ENCODE data around the gene VTCN1. TPM values are rescaled to one million over a fixed set of nuclear protein-coding genes. Genes with fewer than 3 reads are reported as not detected.

Gene VTCN1
- total and polyA plus RNA-seq, 2 of the 8 experiments (the other 6 are each of a cell fraction or from before 2014, with no cell fraction given): 0.32 TPM; not detected in 1

DNA sequence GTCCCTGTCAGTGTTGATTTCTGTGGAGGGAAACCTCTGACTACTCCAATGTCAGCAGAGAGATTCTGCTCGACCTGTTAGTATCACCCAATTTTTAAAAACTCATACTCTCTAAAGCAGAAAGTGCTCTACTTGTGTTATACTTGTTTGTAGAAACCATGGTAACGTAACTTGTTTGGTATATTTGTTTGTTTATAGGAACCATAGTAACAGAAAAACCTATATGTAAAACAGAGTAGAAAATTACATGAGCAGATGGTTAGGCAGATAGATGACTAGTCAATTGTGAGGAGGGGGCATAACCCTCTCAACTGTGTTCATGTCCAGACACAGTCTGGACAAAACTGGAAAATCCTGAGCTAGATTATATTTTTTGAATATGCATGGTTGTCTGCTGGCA, 95.8 kb downstream of the VTCN1 start:
- no peak overlapping the region for H3K14ac ChIP-seq (ENCODE audit: insufficient read length)
- CTCF ChIA-PET (ENCODE audit: partially characterized antibody): interaction anchor here (0.5 to 3.0 kb wide), 4 partner anchors 14 to 300 kb away, joined by 3 to 26 read pairs (median 10); no protein-coding TSS in a partner anchor
- no peaks in the 10 kb centered on the region for H3K79me2 ChIP-seq (ENCODE audit: control insufficient read depth in 1 of 2, insufficient read depth in 2 of 2, low read length in 2 of 2)
- H3K18ac ChIP-seq (ENCODE audit: extremely low read depth, low read length): no peak overlapping the region
- FAIRE-seq: no peak
- no peak overlapping the region for H2BK12ac ChIP-seq (ENCODE audit: low read depth, low read length)
- no peaks in the 10 kb centered on the region; the same call in 1 of the 2 replicates for H3K23me2 ChIP-seq (ENCODE audit: low read depth, low read length)
- 89% methylated on average over 2 of the region's 2 CpGs; no CpG with 5 or more reads in 1 of the 2 experiments for WGBS, 2 experiments (ENCODE audit: extremely low coverage in 1 of 2, insufficient coverage in 1 of 2, insufficient read length in 1 of 2, insufficient replicate concordance in 2 of 2, low coverage in 1 of 2, low lambda C conversion rate in 2 of 2, missing lambda C conversion rate in 1 of 2)
- H3K9ac ChIP-seq (replicated peaks in 1 of 4; ENCODE audit: extremely low read depth in 1 of 4, low read depth in 3 of 4, low read length in 3 of 4): no peak overlapping the region
- H3K56ac ChIP-seq (replicated peaks; ENCODE audit: insufficient read length, low read depth, low read length): no peak overlapping the region
- no peak overlapping the region for H4K8ac ChIP-seq (ENCODE audit: extremely low read depth, insufficient read depth, low read length)
- no peak overlapping the region for H4K91ac ChIP-seq (replicated peaks; ENCODE audit: insufficient read length, low read length)
- H3K23ac ChIP-seq (ENCODE audit: insufficient read length): no peak overlapping the region
- peaks cover 0 to 4% of the 10 kb centered on the region in 2 experiments for H4K20me1 ChIP-seq (replicated peaks in 1 of 2; ENCODE audit: control insufficient read depth in 1 of 2, insufficient read depth in 2 of 2, low read length in 2 of 2)
- POLR2A ChIA-PET (ENCODE audit: partially characterized antibody): interaction anchor here (1.6 kb wide), 1 partner anchor 34 kb away, joined by 5 read pairs; no protein-coding TSS in a partner anchor
- no peak overlapping the region for H2BK5ac ChIP-seq (ENCODE audit: low read depth, low read length)
- H3K36me3 ChIP-seq (ENCODE audit: control insufficient read depth in 2 of 4, insufficient read depth in 4 of 4, low read length in 3 of 4): peaks cover 13 to 75% (median 46%) of the 10 kb centered on the region in 4 experiments
- no peaks in the 10 kb centered on the region for H3K9me3 ChIP-seq (ENCODE audit: insufficient read depth in 2 of 2, low read depth in 1 of 2, low read length in 1 of 2)
- no peak overlapping the region for H4K5ac ChIP-seq (ENCODE audit: insufficient read length, low read depth, low read length)
- TF ChIP-seq JUND (IDR thresholded peaks at IDR 0.05; ENCODE audit: low read length) (no peak), RXRA (IDR thresholded peaks at IDR 0.05; ENCODE audit: insufficient read depth, low read depth, low read length) (no peak), CEBPB (IDR thresholded peaks at IDR 0.05; ENCODE audit: low read depth, low read length) (no peak), CBX5 (IDR thresholded peaks at IDR 0.05; ENCODE audit: low read depth, low read length) (no peak), EGR1 (IDR thresholded peaks at IDR 0.05; ENCODE audit: borderline replicate concordance, low read depth, low read length) (no peak), ASH2L (IDR thresholded peaks at IDR 0.05; ENCODE audit: low read length) (no peak), HDAC2 (IDR thresholded peaks at IDR 0.05; ENCODE audit: borderline replicate concordance in 1 of 2, low read depth in 2 of 2, low read length in 2 of 2) (no peak), TEAD4 (IDR thresholded peaks at IDR 0.05; ENCODE audit: low read depth, low read length) (no peak), EZH2 (IDR thresholded peaks at IDR 0.05; ENCODE audit: low read depth, low read length, severe bottlenecking) (no peak), KDM5A (IDR thresholded peaks at IDR 0.05; ENCODE audit: low read length) (no peak), CTBP2 (IDR thresholded peaks at IDR 0.05; ENCODE audit: borderline replicate concordance, insufficient read depth, insufficient read length, low read length) (no peak), POLR2AphosphoS5 (IDR thresholded peaks at IDR 0.05; ENCODE audit: low read depth, low read length) (no peak)
- TF ChIP-seq, protein P1, sequence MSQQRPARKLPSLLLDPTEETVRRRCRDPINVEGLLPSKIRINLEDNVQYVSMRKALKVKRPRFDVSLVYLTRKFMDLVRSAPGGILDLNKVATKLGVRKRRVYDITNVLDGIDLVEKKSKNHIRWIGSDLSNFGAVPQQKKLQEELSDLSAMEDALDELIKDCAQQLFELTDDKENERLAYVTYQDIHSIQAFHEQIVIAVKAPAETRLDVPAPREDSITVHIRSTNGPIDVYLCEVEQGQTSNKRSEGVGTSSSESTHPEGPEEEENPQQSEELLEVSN (IDR thresholded peaks at IDR 0.05): no peak
- H3K27ac ChIP-seq (ENCODE audit: low read depth, low read length): no peak overlapping the region
- H2AK5ac ChIP-seq (ENCODE audit: low read depth, low read length): no peak overlapping the region
- H3K27me3 ChIP-seq (replicated peaks in 1 of 4; ENCODE audit: control insufficient read depth in 3 of 4, extremely low read depth in 1 of 4, insufficient read depth in 3 of 4, low read length in 3 of 4): no peaks in the 10 kb centered on the region
- H2AFZ ChIP-seq (ENCODE audit: low read length): no peak overlapping the region
- H3K4me1 ChIP-seq (replicated peaks in 1 of 4; ENCODE audit: control insufficient read depth in 3 of 4, insufficient read depth in 4 of 4, low read length in 3 of 4): peaks cover 2 to 5% (median 3%) of the 10 kb centered on the region in 4 experiments; a peak in 4 of 7 replicates
- no peak overlapping the region for H2BK20ac ChIP-seq (ENCODE audit: low read length)
- DNase-seq (ENCODE audit: low read depth in 1 of 2, low spot score in 2 of 2): no peak
- no peak overlapping the region for H2BK15ac ChIP-seq (ENCODE audit: low read length)
- no peaks in the 10 kb centered on the region for H3K79me1 ChIP-seq (ENCODE audit: low read depth, low read length)
- H3K4ac ChIP-seq (replicated peaks; ENCODE audit: insufficient read length, low read depth, low read length): no peak overlapping the region
- H2BK120ac ChIP-seq (replicated peaks; ENCODE audit: low read depth, low read length): no peak overlapping the region
- no peak overlapping the region for H3K4me2 ChIP-seq (ENCODE audit: insufficient read depth in 1 of 2, low read depth in 2 of 2, low read length in 2 of 2)
- no peak overlapping the region for H3K4me3 ChIP-seq (ENCODE audit: extremely low read depth in 1 of 4, insufficient read depth in 2 of 4, low read depth in 3 of 4, low read length in 4 of 4)

Measured in H1 (cell line).